22Rv1 (cell line): ENCODE results near the gene KCNH5.

ENCODE experiments used
- ZFX ChIP-seq: fragments of 450-650 bp; IDR thresholded peaks from 2 replicates; pipeline ENCODE4 v1.6.1; 2017; ENCODE audit warnings: antibody characterized with exemption, borderline replicate concordance
- TF ChIP-seq, protein P1 (sequence below): fragments of 450-650 bp; IDR thresholded peaks from 2 replicates; pipeline ENCODE4 v1.5.1; 2017; ENCODE audit warnings: mild to moderate bottlenecking

GRCh38 chr14:63055631-63056030, 10.4 kb upstream of the KCNH5 start:
- TF ChIP-seq, protein P1, sequence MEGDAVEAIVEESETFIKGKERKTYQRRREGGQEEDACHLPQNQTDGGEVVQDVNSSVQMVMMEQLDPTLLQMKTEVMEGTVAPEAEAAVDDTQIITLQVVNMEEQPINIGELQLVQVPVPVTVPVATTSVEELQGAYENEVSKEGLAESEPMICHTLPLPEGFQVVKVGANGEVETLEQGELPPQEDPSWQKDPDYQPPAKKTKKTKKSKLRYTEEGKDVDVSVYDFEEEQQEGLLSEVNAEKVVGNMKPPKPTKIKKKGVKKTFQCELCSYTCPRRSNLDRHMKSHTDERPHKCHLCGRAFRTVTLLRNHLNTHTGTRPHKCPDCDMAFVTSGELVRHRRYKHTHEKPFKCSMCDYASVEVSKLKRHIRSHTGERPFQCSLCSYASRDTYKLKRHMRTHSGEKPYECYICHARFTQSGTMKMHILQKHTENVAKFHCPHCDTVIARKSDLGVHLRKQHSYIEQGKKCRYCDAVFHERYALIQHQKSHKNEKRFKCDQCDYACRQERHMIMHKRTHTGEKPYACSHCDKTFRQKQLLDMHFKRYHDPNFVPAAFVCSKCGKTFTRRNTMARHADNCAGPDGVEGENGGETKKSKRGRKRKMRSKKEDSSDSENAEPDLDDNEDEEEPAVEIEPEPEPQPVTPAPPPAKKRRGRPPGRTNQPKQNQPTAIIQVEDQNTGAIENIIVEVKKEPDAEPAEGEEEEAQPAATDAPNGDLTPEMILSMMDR: no peak
- TF ChIP-seq ZFX: no peak
